Measurements from ENCODE around the gene LBHD1. TPM values are rescaled to one million over a fixed set of nuclear protein-coding genes. Genes with fewer than 3 reads are reported as not detected.
"Not testable (repeated sequence)": the region's sequence is repeated elsewhere in the genome, so short reads cannot be mapped to it uniquely, and the experiment has no call there.

LBHD1 gene
- total and polyA plus RNA-seq, 8 donors = 1.4 to 21.7 (median 3.8) TPM

DNA sequence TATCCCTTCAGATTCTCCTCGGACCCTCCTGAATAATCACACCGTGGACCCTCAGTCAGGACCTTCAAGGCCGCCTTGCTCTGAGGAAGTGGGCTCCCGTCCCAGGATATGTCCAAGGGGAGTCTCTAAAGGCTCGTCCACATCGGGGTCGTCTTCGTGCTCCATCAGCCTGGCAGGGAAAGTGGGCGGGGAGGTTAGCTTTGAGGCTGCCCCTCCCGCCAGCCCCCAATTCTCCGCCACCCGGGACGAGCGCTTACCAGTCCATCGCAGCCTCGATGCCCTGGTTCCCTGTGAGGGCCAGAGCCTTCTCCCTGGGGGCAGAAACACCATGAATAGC lies 6.3 kb upstream of the LBHD1 start:
- DNase-seq (no peak), ATAC-seq (peak in 1 of 4 donors; percentile 5), FAIRE-seq (no peak)
- no peaks in the 10 kb centered on the region for H3K9me3 ChIP-seq
- intact Hi-C loops (cut with DNase I) = no loop called here
- H3K27ac ChIP-seq = peak overlapping the region; percentile 40 to 87 (median 74)
- TF ChIP-seq, protein P1, sequence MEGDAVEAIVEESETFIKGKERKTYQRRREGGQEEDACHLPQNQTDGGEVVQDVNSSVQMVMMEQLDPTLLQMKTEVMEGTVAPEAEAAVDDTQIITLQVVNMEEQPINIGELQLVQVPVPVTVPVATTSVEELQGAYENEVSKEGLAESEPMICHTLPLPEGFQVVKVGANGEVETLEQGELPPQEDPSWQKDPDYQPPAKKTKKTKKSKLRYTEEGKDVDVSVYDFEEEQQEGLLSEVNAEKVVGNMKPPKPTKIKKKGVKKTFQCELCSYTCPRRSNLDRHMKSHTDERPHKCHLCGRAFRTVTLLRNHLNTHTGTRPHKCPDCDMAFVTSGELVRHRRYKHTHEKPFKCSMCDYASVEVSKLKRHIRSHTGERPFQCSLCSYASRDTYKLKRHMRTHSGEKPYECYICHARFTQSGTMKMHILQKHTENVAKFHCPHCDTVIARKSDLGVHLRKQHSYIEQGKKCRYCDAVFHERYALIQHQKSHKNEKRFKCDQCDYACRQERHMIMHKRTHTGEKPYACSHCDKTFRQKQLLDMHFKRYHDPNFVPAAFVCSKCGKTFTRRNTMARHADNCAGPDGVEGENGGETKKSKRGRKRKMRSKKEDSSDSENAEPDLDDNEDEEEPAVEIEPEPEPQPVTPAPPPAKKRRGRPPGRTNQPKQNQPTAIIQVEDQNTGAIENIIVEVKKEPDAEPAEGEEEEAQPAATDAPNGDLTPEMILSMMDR (IDR thresholded peaks at IDR 0.05) = no peak
- H3K4me1 ChIP-seq = peaks cover 2 to 14% (median 13%) of the 10 kb centered on the region in 3 donors
- WGBS, 2 donors = 1% methylated on average over 16 of the region's 16 CpGs
- peak overlapping the region; percentile 68 to 98 (median 96) for H3K4me3 ChIP-seq
- H3K27me3 ChIP-seq = no peaks in the 10 kb centered on the region
- peaks cover 0 to 4% (median 0%) of the 10 kb centered on the region in 3 donors for H3K36me3 ChIP-seq

- intact Hi-C loops (cut with DNase I) = no loop called here
- TF ChIP-seq, protein P1 (IDR thresholded peaks at IDR 0.05) = no peak
- H3K9me3 ChIP-seq = no peaks in the 10 kb centered on the region
- H3K4me1 ChIP-seq = peaks cover 9 to 21% (median 20%) of the 10 kb centered on the region in 3 donors
- 64 to 72% methylated on average over 15 of the region's 15 CpGs for WGBS, 2 donors
- H3K36me3 ChIP-seq = peaks cover 0 to 4% (median 0%) of the 10 kb centered on the region in 3 donors
- no peak for ATAC-seq
- H3K27ac ChIP-seq = no peak overlapping the region
- DNase-seq = no peak
- FAIRE-seq = no peak
- H3K27me3 ChIP-seq = no peaks in the 10 kb centered on the region
- peak overlapping the region in 2 of 4 donors; percentile 94 to 97 for H3K4me3 ChIP-seq
Measured at GRCh38 chr11:62677714-62678113, 5.6 kb upstream of the LBHD1 start.

GRCh38 chr11:62677156-62677555 lies 5.1 kb upstream of the LBHD1 start:
- Histone ChIP-seq H3K4me3 (no peak overlapping the region), H3K27ac (no peak overlapping the region), H3K4me1 (peaks cover 11 to 23% (median 23%) of the 10 kb centered on the region in 3 donors), H3K27me3 (no peaks in the 10 kb centered on the region), H3K36me3 (peaks cover 0 to 4% (median 0%) of the 10 kb centered on the region in 3 donors), H3K9me3 (no peaks in the 10 kb centered on the region)
- 62 to 67% methylated on average over 6 of the region's 6 CpGs for WGBS, 2 donors
- ATAC-seq = no peak
- TF ChIP-seq, protein P1 (IDR thresholded peaks at IDR 0.05) = no peak
- FAIRE-seq = no peak
- no peak for DNase-seq
- intact Hi-C loops (cut with DNase I) = no loop called here

DNA sequence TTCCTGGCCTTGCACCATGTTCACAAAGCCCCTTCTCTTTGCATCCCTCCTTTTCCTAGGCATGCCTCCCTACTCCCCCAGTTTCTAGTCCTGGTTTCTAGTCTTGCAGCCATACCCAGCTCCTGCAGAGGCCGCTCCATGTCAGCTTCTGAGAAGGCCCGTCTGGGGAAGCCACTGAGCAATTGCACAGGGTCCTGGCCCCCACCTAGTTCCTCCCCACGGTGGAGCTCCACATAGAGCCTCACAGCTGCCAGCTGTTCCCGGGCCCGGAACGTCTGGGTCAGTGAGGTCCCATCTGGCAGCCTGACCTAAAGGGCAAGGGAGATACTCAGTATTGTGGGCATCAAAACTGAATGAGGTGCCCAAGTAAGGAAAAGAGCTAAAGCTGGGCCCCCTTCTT lies 4.6 kb upstream of the LBHD1 start:
- Histone ChIP-seq H3K36me3 (peaks cover 0 to 4% (median 0%) of the 10 kb centered on the region in 3 donors), H3K9me3 (no peaks in the 10 kb centered on the region), H3K4me1 (peaks cover 11 to 23% (median 23%) of the 10 kb centered on the region in 3 donors), H3K27ac (no peak overlapping the region), H3K4me3 (no peak overlapping the region), H3K27me3 (no peaks in the 10 kb centered on the region)
- intact Hi-C loops (cut with DNase I) = no loop called here
- TF ChIP-seq, protein P1 (IDR thresholded peaks at IDR 0.05) = no peak
- ATAC-seq = no peak
- no peak for FAIRE-seq
- 34 to 41% methylated on average over 6 of the region's 6 CpGs for WGBS, 2 donors
- DNase-seq = no peak

DNA sequence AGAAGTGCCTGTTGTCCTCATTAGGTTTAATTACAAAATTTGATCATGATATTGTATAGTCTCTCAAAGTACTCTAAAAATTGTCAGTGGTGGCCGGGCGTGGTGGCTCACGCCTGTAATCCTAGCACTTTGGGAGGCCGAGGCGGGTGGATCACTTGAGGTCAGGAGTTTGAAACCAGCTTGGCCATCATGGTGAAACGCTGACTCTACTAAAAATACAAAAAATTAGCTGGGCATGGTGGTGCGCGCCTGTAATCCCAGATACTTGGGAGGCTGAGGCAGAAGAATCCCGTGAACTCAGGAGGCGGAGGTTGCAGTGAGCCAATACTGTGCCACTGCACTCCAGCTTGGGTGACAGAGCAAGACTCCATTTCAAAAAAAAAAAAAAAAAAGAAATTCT lies 3.3 kb upstream of the LBHD1 start:
- H3K36me3 ChIP-seq; H3K4me3 ChIP-seq; H3K27ac ChIP-seq; intact Hi-C loops (cut with DNase I); H3K9me3 ChIP-seq; H3K27me3 ChIP-seq; FAIRE-seq; ATAC-seq; DNase-seq: not testable (repeated sequence)
- H3K4me1 ChIP-seq = peaks cover 11 to 29% (median 28%) of the 10 kb centered on the region in 3 donors
- WGBS, 2 donors = 93% methylated on average over 10 of the region's 10 CpGs
